MM.1S (cell line): ENCODE measurements around the gene ADK.

Experiments used
- EZH2 ChIP-seq: fragments of 300-600 bp; sonication (generic); optimal IDR thresholded peaks from 2 replicates; pipeline ENCODE3; 2017; ENCODE audit warnings: low read depth, mild to moderate bottlenecking, antibody characterized with exemption, low read length, mixed read lengths
- EZH2phosphoT487 ChIP-seq: fragments of 300-600 bp; sonication (generic); IDR thresholded peaks from 2 replicates; pipeline ENCODE4 v1.6.1; 2018; ENCODE audit warnings: antibody characterized with exemption, low read length
- TF ChIP-seq, protein P1 (sequence below): fragments of 300-600 bp; sonication (generic); IDR thresholded peaks from 2 replicates; pipeline ENCODE4 v1.5.1; 2016; ENCODE audit warnings: antibody characterized with exemption, low read length, mixed read lengths

DNA sequence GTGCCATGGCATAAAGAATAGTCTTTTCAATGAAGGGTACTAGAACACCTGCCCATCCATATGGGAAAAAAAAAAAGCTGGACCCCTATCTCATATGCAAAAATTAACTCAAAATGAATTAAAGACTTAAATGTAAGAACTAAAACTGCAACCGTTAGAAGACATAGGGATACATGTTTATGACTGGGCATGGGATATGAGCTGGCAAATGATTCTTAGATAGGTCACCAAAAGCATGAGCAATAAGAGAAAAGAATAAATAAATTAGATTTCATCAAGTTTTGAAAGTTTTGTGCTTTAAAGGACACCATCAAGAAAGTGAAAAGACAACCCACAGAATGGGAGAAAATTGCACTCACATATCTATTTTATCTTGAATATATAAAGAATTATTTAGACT is 222.0 kb downstream of the ADK start:
- TF ChIP-seq, protein P1, sequence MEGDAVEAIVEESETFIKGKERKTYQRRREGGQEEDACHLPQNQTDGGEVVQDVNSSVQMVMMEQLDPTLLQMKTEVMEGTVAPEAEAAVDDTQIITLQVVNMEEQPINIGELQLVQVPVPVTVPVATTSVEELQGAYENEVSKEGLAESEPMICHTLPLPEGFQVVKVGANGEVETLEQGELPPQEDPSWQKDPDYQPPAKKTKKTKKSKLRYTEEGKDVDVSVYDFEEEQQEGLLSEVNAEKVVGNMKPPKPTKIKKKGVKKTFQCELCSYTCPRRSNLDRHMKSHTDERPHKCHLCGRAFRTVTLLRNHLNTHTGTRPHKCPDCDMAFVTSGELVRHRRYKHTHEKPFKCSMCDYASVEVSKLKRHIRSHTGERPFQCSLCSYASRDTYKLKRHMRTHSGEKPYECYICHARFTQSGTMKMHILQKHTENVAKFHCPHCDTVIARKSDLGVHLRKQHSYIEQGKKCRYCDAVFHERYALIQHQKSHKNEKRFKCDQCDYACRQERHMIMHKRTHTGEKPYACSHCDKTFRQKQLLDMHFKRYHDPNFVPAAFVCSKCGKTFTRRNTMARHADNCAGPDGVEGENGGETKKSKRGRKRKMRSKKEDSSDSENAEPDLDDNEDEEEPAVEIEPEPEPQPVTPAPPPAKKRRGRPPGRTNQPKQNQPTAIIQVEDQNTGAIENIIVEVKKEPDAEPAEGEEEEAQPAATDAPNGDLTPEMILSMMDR, result no peak
- TF ChIP-seq EZH2 (no peak), EZH2phosphoT487 (no peak)
